H9 (cell line): Measurements from ENCODE around the gene TRIM44. TPM values are rescaled to one million over a fixed set of nuclear protein-coding genes. Genes with fewer than 3 reads are reported as not detected.
A peak's percentile ranks its signal among the peaks of the same experiment; 100 is the strongest.

Experiments
- DNase-seq: peaks from one replicate; pipeline ENCODE4 v3.0.0-alpha.2; 2017
- H2AFZ ChIP-seq: one replicate; pipeline ENCODE4 v1.6.1; 2013; ENCODE audit warnings: mild to moderate bottlenecking, low read length, control low read depth, moderate library complexity
- H2AK5ac ChIP-seq: 2 replicates; pipeline ENCODE4 v1.6.1; 2013; ENCODE audit warnings: low read length, control low read depth, mixed read lengths; ENCODE audit not compliant: insufficient read length
- H2BK120ac ChIP-seq: one replicate; pipeline ENCODE4 v1.6.1; 2013; ENCODE audit warnings: low read depth, mild to moderate bottlenecking, low read length, control low read depth, inconsistent platforms; ENCODE audit not compliant: poor library complexity, severe bottlenecking
- H2BK12ac ChIP-seq: 2 replicates; pipeline ENCODE4 v1.6.1; 2013; ENCODE audit warnings: low read length, control low read depth, mixed read lengths, low read depth; ENCODE audit not compliant: insufficient read length
- H2BK15ac ChIP-seq: 2 replicates; pipeline ENCODE4 v1.6.1; 2013; ENCODE audit warnings: low read depth, low read length, control low read depth
- H2BK20ac ChIP-seq: one replicate; pipeline ENCODE4 v1.6.1; 2013; ENCODE audit warnings: low read depth, mild to moderate bottlenecking, low read length, control low read depth, inconsistent platforms; ENCODE audit not compliant: poor library complexity, severe bottlenecking
- H2BK5ac ChIP-seq: 2 replicates; pipeline ENCODE4 v1.6.1; 2013; ENCODE audit warnings: low read length, control low read depth, mixed read lengths; ENCODE audit not compliant: insufficient read length
- H3K14ac ChIP-seq: 2 replicates; pipeline ENCODE4 v1.6.1; 2013; ENCODE audit warnings: low read length, control low read depth; ENCODE audit not compliant: insufficient read depth
- H3K18ac ChIP-seq: 2 replicates; pipeline ENCODE4 v1.6.1; 2013; ENCODE audit warnings: low read depth, mild to moderate bottlenecking, mixed read lengths, low read length, control low read depth; ENCODE audit not compliant: insufficient read length
- H3K23ac ChIP-seq: 2 replicates; pipeline ENCODE4 v1.6.1; 2013; ENCODE audit warnings: low read length, control low read depth, mixed read lengths, low read depth; ENCODE audit not compliant: insufficient read length
- H3K23me2 ChIP-seq: 2 replicates; pipeline ENCODE4 v1.6.1; 2013; ENCODE audit warnings: low read depth, mild to moderate bottlenecking, mixed read lengths, low read length, control low read depth; ENCODE audit not compliant: insufficient read length, poor library complexity, severe bottlenecking
- H3K27ac ChIP-seq: 2 replicates; pipeline ENCODE4 v1.5.1; 2013; ENCODE audit warnings: low read length, control low read depth, mixed read lengths, low read depth; ENCODE audit not compliant: insufficient read length
- H3K27me3 ChIP-seq: 2 replicates; pipeline ENCODE4 v1.6.1; 2013; ENCODE audit warnings: low read length, control low read depth, inconsistent platforms; ENCODE audit not compliant: insufficient read depth
- H3K4ac ChIP-seq: 2 replicates; pipeline ENCODE4 v1.6.1; 2013; ENCODE audit warnings: low read depth, mild to moderate bottlenecking, control low read depth, inconsistent platforms, low read length, moderate library complexity
- H3K4me1 ChIP-seq: 2 replicates; pipeline ENCODE4 v1.6.1; 2013; ENCODE audit warnings: low read length, control low read depth, inconsistent platforms; ENCODE audit not compliant: insufficient read depth
- H3K4me2 ChIP-seq: 2 replicates; pipeline ENCODE4 v1.6.1; 2013; ENCODE audit warnings: low read length, control low read depth, mixed read lengths; ENCODE audit not compliant: insufficient read length, insufficient read depth
- H3K56ac ChIP-seq: 2 replicates; pipeline ENCODE4 v1.6.1; 2013; ENCODE audit warnings: low read depth, mild to moderate bottlenecking, mixed read lengths, low read length, control low read depth; ENCODE audit not compliant: insufficient read length
- H3K79me1 ChIP-seq: 2 replicates; pipeline ENCODE4 v1.6.1; 2013; ENCODE audit warnings: low read depth, mild to moderate bottlenecking, moderate library complexity, low read length, control low read depth, inconsistent platforms; ENCODE audit not compliant: insufficient read depth, poor library complexity, severe bottlenecking
- H3K79me2 ChIP-seq: 2 replicates; pipeline ENCODE4 v1.6.1; 2013; ENCODE audit warnings: low read length, control low read depth, inconsistent platforms; ENCODE audit not compliant: insufficient read depth
- H3K9ac ChIP-seq: 2 replicates; pipeline ENCODE4 v1.6.1; 2013; ENCODE audit warnings: low read length, control low read depth, mixed read lengths; ENCODE audit not compliant: insufficient read length; ENCODE audit errors: extremely low read depth
- H3K9me3 ChIP-seq: one replicate; pipeline ENCODE4 v1.6.1; 2013; ENCODE audit warnings: low read depth, low read length, inconsistent platforms; ENCODE audit not compliant: control insufficient read depth
- H3T11ph ChIP-seq: one replicate; pipeline ENCODE4 v1.6.1; 2013; ENCODE audit warnings: mild to moderate bottlenecking, low read length, control low read depth, inconsistent platforms
- H4K20me1 ChIP-seq: one replicate; pipeline ENCODE4 v1.6.1; 2013; ENCODE audit not compliant: control insufficient read depth, insufficient read length, insufficient read depth
- H4K5ac ChIP-seq: 2 replicates; pipeline ENCODE4 v1.6.1; 2013; ENCODE audit warnings: low read depth, mild to moderate bottlenecking, mixed read lengths, low read length, control low read depth; ENCODE audit not compliant: insufficient read length
- H4K8ac ChIP-seq: replicated peaks from 2 replicates; pipeline ENCODE4 v1.6.1; 2013; ENCODE audit warnings: low read length, control low read depth, mixed read lengths, low read depth; ENCODE audit not compliant: insufficient read length
- H4K91ac ChIP-seq: 2 replicates; pipeline ENCODE4 v1.6.1; 2013; ENCODE audit warnings: low read depth, mild to moderate bottlenecking, moderate library complexity, mixed read lengths, low read length, control low read depth; ENCODE audit not compliant: insufficient read length
- H3K27ac Mint-ChIP-seq, 3 experiments: 2 replicates in 2 of 3; 3 replicates in 1 of 3; pipeline ENCODE4 v1.8.0; 2020 to 2021; ENCODE audit warnings: mixed read lengths in 3 of 3, mild to moderate bottlenecking in 1 of 3, moderate library complexity in 1 of 3
- H3K27me3 Mint-ChIP-seq: 2 replicates; pipeline ENCODE4 v1.8.0; 2021; ENCODE audit warnings: low read depth, mild to moderate bottlenecking, moderate library complexity, mixed read lengths
- H3K36me3 Mint-ChIP-seq, 3 experiments: 2 replicates in 2 of 3; 3 replicates in 1 of 3; pipeline ENCODE4 v1.8.0; 2020 to 2021; ENCODE audit warnings: low read depth in 3 of 3, mixed read lengths in 3 of 3; ENCODE audit not compliant: insufficient read depth in 1 of 3
- H3K4me1 Mint-ChIP-seq, 2 experiments: 2 replicates each; pipeline ENCODE4 v1.8.0; 2020; ENCODE audit warnings: mixed read lengths in 2 of 2
- H3K4me3 Mint-ChIP-seq, 2 experiments: 2 replicates in 1 of 2; 3 replicates in 1 of 2; pipeline ENCODE4 v1.8.0; 2020 to 2021; ENCODE audit warnings: mild to moderate bottlenecking in 2 of 2, mixed read lengths in 2 of 2, moderate library complexity in 1 of 2
- H3K9me3 Mint-ChIP-seq, 2 experiments: 2 replicates in 1 of 2; 3 replicates in 1 of 2; pipeline ENCODE4 v1.8.0; 2020; ENCODE audit warnings: mild to moderate bottlenecking in 2 of 2, mixed read lengths in 2 of 2, moderate library complexity in 1 of 2
- WGBS: extraction: QIAGEN DNeasy Blood & Tissue Kit; methylation state at CpG from one replicate; pipeline ENCODE4 v1.1.7; 2013; ENCODE audit warnings: missing lambda C conversion rate, low lambda C conversion rate, mixed read lengths; ENCODE audit not compliant: insufficient read length; ENCODE audit errors: extremely low coverage; 5-methylcytosine and 5-hydroxymethylcytosine counted together
- total RNA-seq: library from RNA; stranded (reverse); gene quantifications from 2 replicates; pipeline ENCODE4 v1.2.1, GENCODE V29; 2021
- TF ChIP-seq, protein P1 (sequence below): fragments of 200-600 bp; sonication (generic); conservative IDR thresholded peaks from 3 replicates; pipeline ENCODE4 v1.8.0; 2021; ENCODE audit warnings: antibody characterized with exemption, mild to moderate bottlenecking

The TRIM44 gene
- total RNA-seq, 1 experiment from 2014 or later: 37.7 TPM

DNA sequence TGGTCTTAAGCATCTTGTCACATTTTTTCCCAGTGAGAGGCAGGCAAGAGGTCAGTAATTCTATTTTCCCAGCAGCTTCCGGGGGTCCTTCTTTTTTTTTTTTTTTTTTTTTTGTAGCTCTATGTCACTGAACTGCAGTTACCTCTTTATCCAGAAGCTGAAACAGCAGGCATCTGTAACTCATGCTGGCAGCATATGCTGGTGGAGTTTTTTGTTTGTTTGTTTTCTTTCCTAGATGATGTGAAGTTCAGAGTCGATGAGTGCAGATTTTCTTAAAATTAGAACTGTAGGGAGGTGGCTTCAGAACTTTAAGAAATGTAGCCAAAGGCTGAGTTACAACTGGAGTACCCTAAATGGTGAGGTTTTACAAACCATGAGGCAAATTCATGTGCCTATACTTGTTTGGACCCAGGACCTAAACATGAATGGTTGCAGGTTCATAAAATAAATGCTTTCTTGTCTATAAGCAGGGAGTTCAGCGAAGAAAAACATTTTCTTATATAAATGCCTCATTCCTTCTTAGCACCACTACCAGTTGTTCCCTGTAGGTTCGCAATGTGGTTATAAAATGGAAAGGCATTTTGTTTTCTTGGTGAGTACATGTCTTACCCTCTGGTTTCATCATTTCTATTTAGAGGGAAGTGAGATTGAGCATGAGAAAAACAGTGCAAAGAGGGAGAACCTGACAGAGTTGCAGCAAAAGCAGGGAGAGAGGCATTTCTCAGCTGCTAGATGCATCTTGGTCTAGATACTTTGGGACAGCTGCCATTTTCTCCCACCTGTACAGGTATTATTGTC is 84.0 kb downstream of the TRIM44 start:
- Histone ChIP-seq H3K18ac (no peak overlapping the region), H4K20me1 (no peaks in the 10 kb centered on the region), H3K9ac (no peak overlapping the region), H3K79me1 (no peaks in the 10 kb centered on the region), H2BK15ac (no peak overlapping the region), H3T11ph (no peak overlapping the region), H3K56ac (no peak overlapping the region), H3K27ac (no peak overlapping the region), H3K4me1 (no peaks in the 10 kb centered on the region), H3K23me2 (no peaks in the 10 kb centered on the region), H3K9me3 (no peaks in the 10 kb centered on the region), H3K79me2 (no peaks in the 10 kb centered on the region), H3K4ac (no peak overlapping the region), H4K8ac (no peak overlapping the region), H2BK5ac (no peak overlapping the region), H3K27me3 (no peaks in the 10 kb centered on the region), H4K5ac (no peak overlapping the region), H2BK12ac (no peak overlapping the region), H4K91ac (no peak overlapping the region), H2BK20ac (no peak overlapping the region), H3K23ac (no peak overlapping the region), H3K14ac (no peak overlapping the region), H2BK120ac (no peak overlapping the region), H2AFZ (no peak overlapping the region), H3K4me2 (no peak overlapping the region), H2AK5ac (no peak overlapping the region)
- TF ChIP-seq, protein P1, sequence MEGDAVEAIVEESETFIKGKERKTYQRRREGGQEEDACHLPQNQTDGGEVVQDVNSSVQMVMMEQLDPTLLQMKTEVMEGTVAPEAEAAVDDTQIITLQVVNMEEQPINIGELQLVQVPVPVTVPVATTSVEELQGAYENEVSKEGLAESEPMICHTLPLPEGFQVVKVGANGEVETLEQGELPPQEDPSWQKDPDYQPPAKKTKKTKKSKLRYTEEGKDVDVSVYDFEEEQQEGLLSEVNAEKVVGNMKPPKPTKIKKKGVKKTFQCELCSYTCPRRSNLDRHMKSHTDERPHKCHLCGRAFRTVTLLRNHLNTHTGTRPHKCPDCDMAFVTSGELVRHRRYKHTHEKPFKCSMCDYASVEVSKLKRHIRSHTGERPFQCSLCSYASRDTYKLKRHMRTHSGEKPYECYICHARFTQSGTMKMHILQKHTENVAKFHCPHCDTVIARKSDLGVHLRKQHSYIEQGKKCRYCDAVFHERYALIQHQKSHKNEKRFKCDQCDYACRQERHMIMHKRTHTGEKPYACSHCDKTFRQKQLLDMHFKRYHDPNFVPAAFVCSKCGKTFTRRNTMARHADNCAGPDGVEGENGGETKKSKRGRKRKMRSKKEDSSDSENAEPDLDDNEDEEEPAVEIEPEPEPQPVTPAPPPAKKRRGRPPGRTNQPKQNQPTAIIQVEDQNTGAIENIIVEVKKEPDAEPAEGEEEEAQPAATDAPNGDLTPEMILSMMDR: no peak
- H3K9me3 Mint-ChIP-seq: no peaks in the 10 kb centered on the region
- no peaks in the 10 kb centered on the region; a peak in 1 of 7 replicates for H3K36me3 Mint-ChIP-seq
- no peak overlapping the region for H3K4me3 Mint-ChIP-seq
- DNase-seq: no peak
- H3K27me3 Mint-ChIP-seq: no peaks in the 10 kb centered on the region
- peaks cover 6 to 11% of the 10 kb centered on the region in 2 experiments for H3K4me1 Mint-ChIP-seq
- 0 out of 7 replicates have a peak overlapping the region, but pooled peaks of 1 of the 3 experiments have one; percentile 42 for H3K27ac Mint-ChIP-seq
- WGBS: no CpG with 5 or more reads among the region's 4 CpGs
